ENCODE measurements around the gene TAAR9.

Gene TAAR9

GRCh38 chr6:132537977-132538376 lies at the start of gene TAAR9:
TSS of gene TAAR9 (plus strand) at chr6:132538277. CDS start at chr6:132538290, 13 bp downstream.
- no peak for DNase-seq

DNA sequence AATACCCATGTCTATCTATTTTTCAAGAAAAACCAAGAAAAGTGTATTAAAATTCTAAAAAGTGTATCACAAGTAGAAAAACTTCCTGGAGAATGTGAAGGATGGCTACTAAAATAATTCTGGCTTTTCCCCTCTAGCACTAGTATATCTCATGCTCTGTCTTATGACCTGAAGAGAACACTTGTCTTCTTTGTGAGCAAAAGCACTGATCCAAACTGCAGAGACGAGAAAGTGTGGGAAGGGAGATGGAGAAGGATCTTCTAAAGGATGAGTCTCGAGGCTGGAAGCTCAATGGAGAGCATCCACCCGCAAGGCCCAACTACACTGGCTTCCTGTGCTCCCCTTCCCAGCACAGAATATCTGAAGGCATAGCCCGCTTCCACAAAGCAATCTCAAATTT lies 48.7 kb upstream of the TAAR9 start:
- DNase-seq: no peak

- peak; percentile 84 to 89 (median 86) for DNase-seq
These were observed 48.1 kb upstream of the TAAR9 start for GRCh38 chr6:132490024-132490423.

- DNase-seq: no peak
These were observed 47.4 kb upstream of the TAAR9 start for GRCh38 chr6:132490478-132491204.

GRCh38 chr6:132491303-132491702 lies 46.8 kb upstream of the TAAR9 start:
- peak; percentile 74 to 77 (median 76) for DNase-seq

DNA sequence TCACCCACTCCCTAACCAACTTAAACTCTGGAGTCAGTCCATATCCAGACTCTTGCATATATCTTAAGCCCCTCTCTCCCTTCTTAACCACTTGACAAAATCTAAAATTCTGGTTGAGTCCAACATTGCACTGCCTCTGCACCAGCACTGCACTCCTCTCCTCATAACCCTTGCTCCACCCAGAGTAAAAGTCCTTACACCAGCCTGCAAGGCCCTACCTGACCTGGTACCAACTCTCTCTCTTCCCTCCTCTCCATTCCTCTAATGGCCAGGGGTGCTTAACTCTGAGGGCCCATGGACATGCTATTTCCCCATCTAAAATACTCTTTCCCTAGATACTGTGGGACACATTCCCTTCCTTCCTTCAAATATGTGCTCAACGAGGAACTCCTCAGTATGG lies 46.2 kb upstream of the TAAR9 start:
- DNase-seq: no peak

GRCh38 chr6:132494954-132495353 lies 43.1 kb upstream of the TAAR9 start:
- no peak for DNase-seq

- DNase-seq: no peak
These were observed 42.4 kb upstream of the TAAR9 start for GRCh38 chr6:132495604-132496079.

DNA sequence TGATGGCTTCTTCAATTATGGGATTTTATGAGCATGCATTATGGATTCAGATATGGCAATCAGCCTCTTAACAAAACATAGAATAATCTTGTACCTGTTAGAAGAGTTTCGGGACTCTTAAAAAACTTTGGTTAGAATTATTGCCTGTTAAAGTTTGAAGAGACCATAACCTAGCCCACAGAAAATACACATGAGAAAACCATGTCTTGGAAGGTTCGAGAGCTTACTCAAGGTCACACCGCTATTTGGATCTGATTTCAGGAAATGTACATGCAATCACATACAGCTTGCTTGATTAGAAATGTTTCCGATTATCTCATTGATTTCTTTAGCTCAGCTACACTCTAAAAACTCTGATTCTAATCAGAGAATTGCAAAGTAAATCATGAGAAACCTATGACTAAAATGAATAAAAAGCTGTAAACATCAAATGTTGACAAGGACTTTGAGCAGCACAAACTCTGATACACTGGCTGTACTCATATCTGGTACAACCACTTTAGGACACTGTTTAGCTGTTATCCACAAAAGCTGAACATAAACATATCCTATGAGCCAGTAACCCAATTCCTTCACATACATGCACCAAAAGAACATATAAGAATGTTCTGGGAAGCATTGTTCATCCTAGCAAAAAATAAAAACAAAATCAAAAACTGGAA lies 41.4 kb upstream of the TAAR9 start:
- no peak for DNase-seq

DNA sequence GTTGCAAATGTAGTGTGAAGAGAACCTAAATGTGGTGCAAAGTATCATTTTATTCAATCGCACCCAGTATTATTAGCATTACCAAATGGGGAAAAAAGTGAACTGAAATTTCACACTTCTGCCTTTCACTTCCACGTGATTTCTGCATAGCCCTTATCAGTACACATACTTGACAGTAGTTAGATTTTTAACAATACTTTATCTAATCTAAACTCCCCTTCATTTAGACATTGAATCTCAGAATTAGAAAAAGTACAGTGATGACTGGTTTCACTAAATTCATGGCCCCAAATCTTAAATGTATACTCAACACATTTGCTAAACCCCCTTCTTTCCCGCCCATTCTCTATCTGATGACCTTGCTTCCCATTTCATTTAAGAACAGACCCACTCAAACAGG lies 39.4 kb upstream of the TAAR9 start:
- DNase-seq: peak in 2 of 3 donors; percentile 38 to 39

DNA sequence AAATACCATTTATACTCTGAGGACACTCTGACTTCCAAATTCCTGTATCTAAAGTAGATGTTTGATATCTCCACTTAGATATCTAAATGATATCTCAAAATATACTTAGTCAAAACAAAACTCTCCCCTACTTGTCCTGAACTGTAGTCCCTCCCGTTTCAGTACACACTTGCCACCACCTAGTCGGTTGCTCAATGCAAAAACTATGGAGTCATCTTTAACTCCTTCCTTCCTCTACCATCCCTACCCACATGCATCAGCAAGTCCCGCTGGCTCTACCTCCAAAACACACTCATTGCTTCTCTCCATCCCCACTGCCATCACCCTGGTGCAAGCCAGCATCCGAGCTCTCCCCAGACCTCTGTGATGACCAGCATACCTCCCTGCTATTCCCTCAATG lies 38.3 kb upstream of the TAAR9 start:
- DNase-seq: peak; percentile 30 to 45 (median 31)

DNA sequence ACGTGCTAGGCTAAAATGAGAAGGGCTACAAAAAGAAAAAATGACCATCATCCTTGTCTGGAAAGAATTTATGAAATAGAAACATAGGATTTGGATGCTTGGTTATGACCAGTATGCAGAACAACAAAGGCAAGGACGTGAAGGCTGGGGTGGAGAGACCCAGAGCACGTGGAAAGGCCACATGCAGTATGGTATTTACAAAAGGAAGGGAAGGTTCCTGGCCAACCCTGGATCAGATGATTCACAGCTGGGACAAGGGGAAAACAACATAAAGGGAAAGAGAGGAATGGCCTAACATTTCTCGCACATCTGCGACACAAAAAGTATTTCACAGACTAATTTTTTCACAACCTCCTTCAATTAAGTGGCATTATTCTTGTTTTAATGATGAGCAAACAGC lies 33.3 kb upstream of the TAAR9 start:
- no peak for DNase-seq

DNA sequence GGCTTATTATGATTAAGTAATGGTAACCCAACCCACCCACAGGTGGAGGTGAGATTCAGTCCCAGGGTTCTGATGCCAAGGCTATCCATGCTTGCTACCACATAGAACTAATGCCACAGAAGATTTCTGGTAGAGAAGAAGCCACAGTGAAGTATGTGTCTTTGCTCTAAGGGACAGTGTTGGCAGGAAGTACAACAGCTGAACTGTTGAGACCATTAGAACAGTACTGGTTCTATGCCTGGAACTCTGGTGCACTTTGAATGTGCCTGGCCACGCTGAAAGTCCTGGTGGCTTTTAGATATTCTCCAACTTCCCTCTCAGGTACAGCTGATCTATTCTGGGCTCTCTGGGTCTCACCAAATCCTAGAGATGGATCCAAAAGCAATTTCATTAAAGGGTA lies 32.9 kb upstream of the TAAR9 start:
- DNase-seq: no peak

DNA sequence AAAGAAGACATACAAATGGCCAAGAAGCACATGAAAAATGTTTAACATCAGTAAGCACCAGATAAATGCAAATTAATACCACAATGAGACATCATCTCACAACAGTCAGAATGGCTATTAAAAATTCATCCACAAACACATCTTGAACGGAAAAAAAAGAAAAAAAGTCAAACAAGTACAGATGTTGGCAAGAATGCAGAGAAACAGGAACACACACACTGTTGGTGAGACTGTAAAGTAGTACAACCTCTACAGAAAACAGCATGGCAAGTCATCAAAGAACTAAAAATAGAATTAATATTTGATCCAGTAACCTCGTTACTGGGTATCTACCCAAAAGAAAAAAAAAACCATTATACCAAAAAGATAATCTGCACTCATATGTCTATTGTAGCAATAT lies 31.6 kb upstream of the TAAR9 start:
- no peak for DNase-seq

GRCh38 chr6:132506869-132507808 lies 30.9 kb upstream of the TAAR9 start:
- DNase-seq: no peak

GRCh38 chr6:132511210-132511830 lies 26.8 kb upstream of the TAAR9 start:
- peak; percentile 53 to 62 (median 58) for DNase-seq

DNA sequence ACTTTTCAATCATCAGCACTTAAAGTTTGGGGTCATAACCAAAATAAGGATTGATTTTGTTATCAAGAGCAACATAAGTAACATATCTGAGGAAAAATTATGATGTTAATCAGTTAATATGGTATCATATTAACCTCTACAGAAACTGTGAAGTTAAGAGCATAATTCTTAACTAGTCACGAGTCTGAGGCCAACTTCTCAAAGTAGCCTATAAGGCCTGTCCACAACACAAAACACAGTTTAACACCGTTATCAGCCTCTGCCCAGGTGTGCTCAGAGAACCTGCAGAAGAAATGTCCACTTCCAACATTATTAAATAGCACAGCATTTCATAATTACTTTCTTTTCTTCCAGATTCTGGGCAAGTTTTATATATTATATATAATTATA lies 26.3 kb upstream of the TAAR9 start:
- no peak for DNase-seq

GRCh38 chr6:132512342-132512637 lies 25.8 kb upstream of the TAAR9 start:
- DNase-seq: no peak

- peak; percentile 93 to 94 (median 94) for DNase-seq
These were observed 25.1 kb upstream of the TAAR9 start, which contains the start of gene STX7 for GRCh38 chr6:132512638-132513632. TSS of gene STX7 (minus strand) at chr6:132513116. CDS start at chr6:132503530, 9,586 bp downstream.

DNA sequence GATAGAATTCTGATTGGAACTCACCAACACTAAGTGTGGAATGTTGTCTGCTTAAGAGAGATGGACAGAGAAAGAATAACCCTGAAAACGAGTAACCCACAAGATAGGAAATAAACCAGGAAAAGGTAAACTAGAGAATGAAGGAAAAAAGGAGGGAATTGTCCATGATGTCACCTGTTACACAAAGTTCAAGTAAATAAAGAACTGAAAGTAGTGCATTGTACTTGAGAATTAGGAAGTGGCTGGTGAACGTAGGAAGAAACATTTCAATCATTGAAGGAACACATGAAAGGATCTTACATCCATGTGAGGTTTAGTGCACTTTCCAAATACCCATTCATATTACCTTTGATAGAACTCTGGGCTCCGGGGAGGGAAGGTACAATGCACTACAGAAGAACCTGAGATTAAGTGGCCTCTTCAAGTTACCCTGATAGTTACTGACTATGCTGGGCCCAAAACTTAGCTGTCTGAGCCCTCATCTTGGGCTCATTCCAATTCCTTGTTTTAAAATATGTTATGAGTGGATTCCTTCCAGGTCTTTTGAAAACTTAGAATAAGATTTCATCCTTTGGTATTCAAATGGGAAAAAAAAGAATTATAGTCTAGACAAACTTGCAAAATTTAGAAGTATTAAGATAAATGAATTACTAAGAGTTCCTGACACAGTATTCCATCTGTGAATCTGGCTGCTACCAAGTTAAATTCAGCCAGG lies 24.1 kb upstream of the TAAR9 start:
- DNase-seq: peak; percentile 45 to 72 (median 71)

DNA sequence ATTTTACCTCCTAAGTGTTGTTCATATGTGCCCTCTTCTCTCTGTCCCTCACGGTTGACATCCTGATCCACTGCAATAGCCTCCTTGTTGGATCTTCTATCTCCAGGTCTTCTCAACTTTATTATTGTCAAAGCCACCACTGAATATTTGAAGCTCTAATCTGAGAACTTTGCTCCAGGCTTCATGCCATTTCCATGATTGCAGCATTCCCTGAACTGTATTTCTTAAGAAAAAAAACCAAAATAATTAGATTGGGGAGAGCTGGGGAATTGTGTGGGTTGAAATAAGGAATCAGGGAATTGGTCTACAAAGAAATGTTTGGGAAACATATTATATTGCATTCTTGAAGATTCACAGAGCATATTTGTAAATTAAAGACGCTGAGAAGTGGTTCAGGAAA lies 22.7 kb upstream of the TAAR9 start:
- no peak for DNase-seq
